GM12891 (cell line): ENCODE results near the gene PLCD4.

Source experiments
- DNase-seq: peaks from one replicate; pipeline ENCODE4 v3.0.0; 2011; ENCODE audit warnings: low spot score; ENCODE audit not compliant: insufficient read length
- FAIRE-seq: peaks from 2 replicates; lab custom pipeline; 2011; peaks lifted over from hg19 to GRCh38; lab: Jason Lieb, UNC
- PAX5 ChIP-seq: IDR thresholded peaks from 2 replicates; pipeline ENCODE4 v1.6.1; 2011; ENCODE audit warnings: low read length, moderate library complexity, mild to moderate bottlenecking; ENCODE audit not compliant: insufficient read depth, severe bottlenecking
- POLR2A ChIP-seq: IDR thresholded peaks from 2 replicates; pipeline ENCODE4 v1.6.1; 2011; ENCODE audit warnings: low read depth, low read length, control low read depth
- POLR2AphosphoS5 ChIP-seq: IDR thresholded peaks from 2 replicates; pipeline ENCODE4 v1.6.1; 2011; ENCODE audit warnings: low read depth, low read length, control low read depth
- POU2F2 ChIP-seq: IDR thresholded peaks from 2 replicates; pipeline ENCODE4 v1.6.1; 2011; ENCODE audit warnings: low read depth, mild to moderate bottlenecking, control low read depth, low read length, moderate library complexity
- SPI1 ChIP-seq: IDR thresholded peaks from 2 replicates; pipeline ENCODE4 v1.6.1; 2011; ENCODE audit warnings: low read depth, low read length, control low read depth
- TAF1 ChIP-seq: IDR thresholded peaks from 2 replicates; pipeline ENCODE4 v1.6.1; 2011; ENCODE audit warnings: low read depth, low read length, control low read depth

Gene PLCD4

DNA sequence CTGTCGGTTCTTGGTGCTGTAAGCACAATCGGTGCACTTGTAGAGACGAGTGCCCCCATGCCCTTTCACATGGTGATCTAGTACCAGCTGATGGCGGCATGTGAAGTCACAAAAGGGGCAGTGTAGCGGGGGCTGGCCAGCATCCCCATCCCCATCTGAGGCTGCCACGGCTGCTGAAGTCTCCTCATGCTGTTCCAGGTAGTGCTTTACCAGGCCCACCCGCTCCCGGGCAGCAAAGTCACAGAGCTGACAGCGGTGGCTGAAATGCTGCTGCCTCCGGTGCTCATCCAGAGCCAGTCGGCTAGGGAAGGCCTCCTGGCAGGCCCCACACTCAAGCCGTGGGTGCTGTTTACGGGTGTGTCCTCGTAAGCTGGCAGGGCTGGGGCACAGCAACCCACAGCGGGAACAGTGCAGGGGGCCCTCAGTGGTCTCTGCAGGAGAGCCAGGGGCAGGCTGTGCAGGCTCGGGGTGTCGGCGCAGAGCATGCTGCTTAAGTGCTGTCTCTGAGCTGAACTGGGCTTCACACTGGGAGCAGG is 34.5 kb downstream of the PLCD4 start:
- no peak for TF ChIP-seq POU2F2
- no peak for TF ChIP-seq POLR2A
- TF ChIP-seq PAX5 = no peak
- TF ChIP-seq POLR2AphosphoS5 = no peak
- TF ChIP-seq SPI1 = no peak
- TF ChIP-seq TAF1 = no peak
- FAIRE-seq (no peak), DNase-seq (no peak)

DNA sequence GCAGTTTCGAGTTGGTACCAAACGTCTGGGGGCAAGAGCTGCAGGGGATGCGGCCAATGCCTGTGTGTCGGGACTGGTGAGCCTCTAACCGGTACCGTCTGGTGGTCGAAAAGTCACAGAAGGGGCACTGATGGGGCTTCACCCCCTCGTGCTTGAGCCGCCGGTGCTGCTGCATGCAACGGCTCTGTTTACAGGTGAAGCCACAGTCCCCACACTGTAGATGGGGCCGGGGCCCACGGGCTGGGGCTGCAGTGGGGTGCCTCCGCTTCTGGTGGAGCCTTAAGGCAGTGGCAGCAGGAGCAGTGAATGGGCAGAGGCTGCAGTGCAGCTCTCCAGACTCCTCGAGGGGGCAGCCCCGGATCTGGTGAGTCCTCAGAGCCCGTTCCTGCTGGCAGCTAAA is 35.1 kb downstream of the PLCD4 start:
- no peak for DNase-seq
- no peak for TF ChIP-seq POLR2AphosphoS5
- TF ChIP-seq POLR2A = no peak
- TF ChIP-seq SPI1 = no peak
- TF ChIP-seq TAF1 = no peak
- no peak for TF ChIP-seq PAX5
- TF ChIP-seq POU2F2 = no peak
- FAIRE-seq = no peak

DNA sequence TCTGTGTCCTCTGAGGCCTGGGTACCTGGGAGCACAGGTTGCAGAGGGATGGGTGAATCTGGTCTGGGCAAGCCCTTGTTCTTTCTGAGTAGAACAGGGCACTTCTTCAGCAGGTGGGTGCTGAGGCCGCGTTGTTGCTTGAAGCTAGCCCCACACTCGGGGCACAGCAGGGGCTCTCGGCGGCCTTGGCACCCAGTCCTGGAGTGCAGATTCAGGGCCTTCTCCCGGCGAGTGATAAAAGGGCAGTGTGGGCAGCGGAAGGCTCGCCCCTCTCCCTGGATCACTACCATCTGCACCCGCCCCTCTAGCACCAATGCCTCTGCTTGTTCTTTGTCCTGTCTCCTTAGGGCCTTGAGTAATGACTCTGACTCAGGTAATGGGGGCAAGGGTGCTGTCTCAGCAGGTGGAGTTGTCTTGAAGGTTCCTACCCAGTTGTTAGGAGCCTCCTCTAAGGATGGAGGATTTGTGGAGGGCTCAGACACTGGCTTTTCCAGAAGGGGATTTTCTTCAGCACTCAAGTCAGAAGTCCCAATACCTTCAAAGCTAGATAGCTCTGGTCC is 36.1 kb downstream of the PLCD4 start:
- TF ChIP-seq POLR2A (no peak), POU2F2 (no peak), POLR2AphosphoS5 (no peak), SPI1 (no peak), PAX5 (no peak), TAF1 (no peak)
- FAIRE-seq (no peak), DNase-seq (no peak)

DNA sequence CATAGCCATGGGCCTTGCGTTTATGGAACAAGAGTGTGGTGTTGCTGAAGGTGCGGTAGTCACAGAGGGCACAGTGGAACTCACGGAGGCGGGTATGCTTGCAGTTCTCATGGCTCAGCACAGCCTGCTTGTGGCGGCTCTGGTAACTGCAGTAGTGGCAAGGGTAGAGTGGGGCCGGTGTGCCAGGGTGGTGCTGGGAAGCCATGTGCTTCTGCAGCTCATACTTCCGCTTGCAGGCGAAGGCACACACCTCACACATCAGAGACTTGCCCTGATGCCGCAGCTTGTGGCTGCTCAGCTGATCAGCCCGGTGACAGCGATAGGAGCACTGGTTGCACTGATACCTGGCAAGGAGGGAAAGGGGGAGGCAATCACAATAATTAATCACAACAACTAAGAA is 37.0 kb downstream of the PLCD4 start:
- TF ChIP-seq POLR2A (no peak), POLR2AphosphoS5 (no peak), POU2F2 (no peak), SPI1 (no peak), TAF1 (no peak), PAX5 (no peak)
- FAIRE-seq (no peak), DNase-seq (no peak)

DNA sequence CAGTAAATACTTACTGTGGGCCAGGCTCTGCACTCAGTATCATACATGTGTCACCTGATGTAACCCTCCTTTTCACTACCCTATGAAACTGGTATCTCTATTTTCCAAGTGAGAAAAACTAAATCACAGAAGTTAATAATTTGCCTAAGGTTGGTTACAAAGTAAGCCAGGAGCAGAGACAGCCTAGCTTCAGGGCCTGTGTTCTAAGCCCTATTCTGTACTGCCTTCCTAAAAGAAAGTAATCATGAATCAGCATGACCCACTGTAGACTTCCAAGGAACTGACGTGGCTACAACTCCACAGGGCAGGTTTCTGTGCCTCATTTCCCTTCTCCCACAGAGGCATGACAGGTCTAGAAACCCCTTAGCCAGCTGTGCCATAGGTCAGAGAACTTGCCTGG is 37.4 kb downstream of the PLCD4 start:
- DNase-seq (no peak), FAIRE-seq (no peak)
- TF ChIP-seq POU2F2 = no peak

DNA sequence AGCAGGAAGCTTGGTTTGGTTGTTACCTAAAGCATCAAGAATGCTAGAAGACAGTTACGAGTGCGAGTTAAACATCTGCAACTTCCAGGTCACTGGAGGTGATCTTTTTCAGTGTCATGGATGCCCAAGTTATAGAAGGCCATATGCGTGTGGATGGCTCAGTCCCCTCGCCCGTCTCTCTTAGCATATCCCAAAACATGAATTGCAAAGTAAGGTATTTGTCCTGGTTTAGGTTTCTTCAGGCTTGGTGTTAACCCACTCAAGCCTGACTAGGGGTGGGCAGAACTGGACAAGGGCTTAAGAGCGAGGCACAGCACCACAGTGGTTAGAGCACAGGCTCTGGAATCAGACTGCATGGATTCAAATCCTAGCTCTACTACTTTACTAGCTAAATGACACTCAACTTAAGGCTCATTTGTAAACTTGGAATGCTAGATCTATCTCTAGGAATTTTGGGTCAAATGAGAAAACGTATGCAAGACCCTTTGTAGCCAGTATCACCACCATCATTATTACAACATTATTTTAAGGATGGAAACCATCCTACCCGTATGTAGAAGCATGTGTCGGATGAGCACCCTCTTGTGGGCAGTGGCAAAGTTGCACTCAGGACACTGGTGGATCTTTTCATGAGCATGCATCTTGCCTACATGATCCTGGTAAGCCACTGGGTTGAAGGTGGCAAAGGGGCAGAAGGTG is 40.5 kb downstream of the PLCD4 start:
- peak; percentile 45 for DNase-seq
- TF ChIP-seq POLR2A = no peak
- no peak; the same call in 1 of the 2 replicates for TF ChIP-seq POU2F2
- no peak for TF ChIP-seq TAF1
- no peak for TF ChIP-seq SPI1
- no peak for TF ChIP-seq POLR2AphosphoS5
- TF ChIP-seq PAX5 = no peak
- peak; percentile 98 for FAIRE-seq

DNA sequence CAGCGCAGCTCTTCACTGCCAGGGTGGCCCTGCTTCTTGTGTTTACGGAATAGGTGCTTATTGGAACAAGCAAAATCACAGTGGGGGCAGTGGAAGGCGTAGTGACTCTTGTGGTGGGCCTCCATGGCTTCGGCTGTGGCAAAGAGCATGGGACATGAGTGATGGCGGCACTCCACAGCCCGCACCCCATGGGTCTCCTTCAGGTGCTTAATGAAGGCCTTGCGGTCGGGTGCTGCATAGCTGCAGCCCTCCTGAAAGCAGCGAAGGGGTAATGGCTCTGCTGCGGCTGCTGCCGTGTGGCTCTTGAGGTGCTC is 41.0 kb downstream of the PLCD4 start:
- FAIRE-seq (no peak), DNase-seq (no peak)
- TF ChIP-seq PAX5 (no peak), POU2F2 (no peak), SPI1 (no peak), POLR2A (no peak), POLR2AphosphoS5 (no peak), TAF1 (no peak)

DNA sequence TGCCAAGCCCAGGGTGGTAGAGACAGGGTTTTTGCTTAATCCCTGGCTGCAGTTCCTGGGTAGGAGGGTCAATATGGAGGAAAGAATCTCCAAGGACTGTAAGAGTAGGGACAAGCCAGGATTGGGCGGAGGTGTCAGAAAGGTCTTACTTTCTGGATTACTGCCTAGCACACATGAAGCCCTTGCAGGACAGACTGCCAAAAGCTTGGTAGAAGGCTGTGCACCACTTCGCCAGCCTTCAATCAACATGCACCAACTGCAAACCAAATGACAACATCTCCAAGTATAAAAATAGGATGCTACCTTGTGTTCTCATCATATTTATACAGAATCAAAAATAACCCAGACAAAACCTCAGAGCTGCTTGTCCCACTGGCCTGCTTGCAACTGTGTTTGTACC is 48.1 kb downstream of the PLCD4 start:
- no peak for FAIRE-seq

DNA sequence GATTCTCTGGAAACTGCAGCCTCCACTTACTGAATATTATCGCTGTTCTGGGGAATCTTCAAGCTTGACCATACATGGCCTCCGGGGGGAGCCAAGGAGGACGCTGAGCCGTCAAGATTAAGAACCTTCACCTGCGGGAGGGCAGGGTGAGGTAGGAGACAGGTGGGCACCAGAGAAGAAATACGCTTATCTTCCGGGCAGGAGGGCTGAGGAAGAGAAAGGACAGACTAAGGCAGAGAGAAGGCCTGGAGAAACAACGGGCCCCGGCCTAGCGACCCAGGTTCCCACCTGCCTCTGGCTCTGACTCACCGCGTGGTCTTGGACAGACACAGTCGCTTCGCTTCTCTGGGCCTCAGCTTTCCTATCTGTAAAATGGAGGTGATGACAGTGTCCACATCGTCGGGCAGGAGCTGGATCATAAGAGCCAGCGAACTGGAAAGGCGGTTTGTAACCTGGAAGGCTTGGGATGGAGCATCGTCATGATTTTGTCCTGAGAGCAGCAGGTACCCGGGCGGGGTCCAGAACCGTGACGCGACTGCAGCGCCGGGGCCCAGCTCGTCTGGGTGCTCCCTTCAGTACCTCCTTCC is 51.1 kb downstream of the PLCD4 start:
- no peak for FAIRE-seq

More for the DNA sequence above, 48.1 kb downstream of the PLCD4 start:
- TF ChIP-seq SPI1 (no peak), POU2F2 (no peak), POLR2A (no peak), PAX5 (no peak), TAF1 (no peak), POLR2AphosphoS5 (no peak)
- no peak for DNase-seq

More for the DNA sequence above, 51.1 kb downstream of the PLCD4 start:
- TF ChIP-seq POU2F2 = no peak
- DNase-seq = peak; percentile 53
